Femur (tissue), 1 donor: ENCODE data around the gene SENP6.
"Not testable (repeated sequence)": the region's sequence is repeated elsewhere in the genome, so short reads cannot be mapped to it uniquely, and the experiment has no call there.

ENCODE experiments used
- DNase-seq: peaks from one replicate; pipeline ENCODE4 v3.0.0-alpha.2; 2017

Gene SENP6

DNA sequence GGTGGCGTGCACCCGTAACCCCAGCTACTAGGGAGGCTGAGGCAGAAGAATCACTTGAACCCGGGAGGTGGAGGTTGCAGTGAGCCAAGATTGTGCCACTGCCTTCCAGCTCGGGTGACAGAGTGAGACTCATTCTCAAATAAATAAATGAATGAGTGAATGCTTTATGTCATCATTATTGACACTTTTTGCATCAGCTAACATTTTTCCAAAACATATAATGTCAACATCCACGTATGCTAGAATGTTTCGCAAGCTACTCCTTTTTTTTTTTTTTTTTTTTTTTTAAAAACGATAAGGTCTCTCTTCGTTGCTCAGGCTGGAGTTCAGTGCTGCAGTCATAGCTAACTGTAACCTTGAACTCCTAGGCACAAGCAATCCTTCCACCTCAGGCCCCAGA is 72.2 kb downstream of the SENP6 start:
- DNase-seq = no peak

DNA sequence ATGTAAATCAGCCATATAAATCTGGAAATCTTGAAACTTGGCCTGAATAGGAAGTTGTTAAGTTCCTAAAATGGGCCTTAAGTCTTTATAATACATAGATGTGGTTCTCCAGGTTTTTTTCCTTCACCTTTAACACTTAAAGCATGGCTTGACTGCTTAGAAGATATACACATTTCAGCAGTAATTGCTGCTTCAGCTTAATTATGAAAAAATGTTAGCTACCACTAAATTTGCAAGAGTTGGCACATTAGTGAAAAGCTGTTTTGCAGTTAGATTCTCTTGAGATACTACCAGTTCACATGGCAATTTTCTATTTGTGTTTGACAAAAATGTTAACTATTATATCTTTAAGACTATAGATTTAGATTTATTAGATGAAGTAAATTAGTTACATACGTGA is 74.7 kb downstream of the SENP6 start:
- DNase-seq = no peak

DNA sequence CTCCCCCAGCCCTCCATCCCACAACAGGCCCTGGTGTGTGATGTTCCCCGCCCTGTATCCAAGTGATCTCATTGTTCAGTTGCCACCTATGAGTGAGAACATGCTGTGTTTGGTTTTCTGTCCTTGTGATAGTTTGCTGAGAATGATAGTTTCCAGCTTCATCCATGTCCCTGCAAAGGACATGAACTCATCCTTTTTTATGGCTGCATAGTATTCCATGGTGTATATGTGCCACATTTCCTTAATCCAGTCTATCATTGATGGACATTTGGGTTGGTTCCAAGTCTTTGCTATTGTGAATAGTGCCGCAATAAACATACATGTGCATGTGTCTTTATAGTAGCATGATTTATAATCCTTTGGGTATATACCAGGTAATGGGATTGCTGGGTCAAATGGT is 80.9 kb downstream of the SENP6 start:
- not testable (repeated sequence) for DNase-seq

DNA sequence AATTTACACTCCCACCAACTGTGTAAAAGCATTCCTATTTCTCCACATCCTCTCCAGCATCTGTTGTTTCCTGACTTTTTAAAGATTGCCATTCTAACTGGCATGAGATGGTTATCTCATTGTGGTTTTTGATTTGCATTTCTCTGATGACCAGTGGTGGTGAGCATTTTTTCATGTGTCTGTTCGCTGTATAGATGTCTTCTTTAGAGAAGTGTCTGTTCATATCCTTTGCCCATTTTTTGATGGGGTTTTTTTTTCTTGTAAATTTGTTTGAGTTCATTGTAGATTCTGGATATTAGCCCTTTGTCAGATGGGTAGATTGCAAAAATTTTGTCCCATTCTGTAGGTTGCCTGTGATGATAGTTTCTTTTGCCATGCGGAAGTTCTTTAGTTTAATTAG is 81.3 kb downstream of the SENP6 start:
- DNase-seq = not testable (repeated sequence)

DNA sequence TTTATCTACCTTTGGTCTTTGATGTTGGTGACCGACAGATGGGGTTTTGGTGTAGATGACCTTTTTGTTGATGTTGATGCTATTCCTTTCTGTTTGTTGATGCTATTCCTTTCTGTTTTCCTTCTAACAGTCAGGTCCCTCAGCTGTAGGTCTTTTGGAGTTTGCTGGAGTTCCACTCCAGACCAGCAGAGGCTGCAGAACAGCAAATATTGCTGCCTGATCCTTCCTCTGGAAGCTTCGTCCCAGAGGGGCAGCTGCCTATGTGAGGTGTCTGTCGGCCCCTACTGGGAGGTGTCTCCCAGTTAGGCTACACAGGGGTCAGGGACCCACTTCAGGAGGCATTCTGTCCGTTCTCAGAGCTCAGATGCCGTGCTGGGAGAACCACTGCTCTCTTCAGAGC is 85.9 kb downstream of the SENP6 start:
- not testable (repeated sequence) for DNase-seq

DNA sequence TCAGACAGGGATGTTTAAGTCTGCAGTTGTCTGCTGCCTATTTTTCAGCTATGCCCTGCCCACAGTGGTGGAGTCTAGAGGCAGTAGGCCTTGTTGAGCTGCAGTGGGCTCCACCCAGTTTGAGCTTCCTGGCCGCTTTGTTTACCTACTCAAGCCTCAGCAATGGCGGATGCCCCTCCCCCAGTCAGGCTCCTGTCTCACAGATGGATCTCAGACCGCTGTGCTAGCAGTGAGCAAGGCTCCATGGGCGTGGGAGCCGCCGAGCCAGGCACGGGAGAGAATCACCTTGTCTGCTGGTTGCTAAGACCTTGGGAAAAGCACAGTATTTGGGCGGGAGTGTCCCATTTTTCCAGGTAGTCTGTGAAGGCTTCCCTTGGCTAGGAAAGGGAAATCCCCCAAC is 86.3 kb downstream of the SENP6 start:
- not testable (repeated sequence) for DNase-seq

DNA sequence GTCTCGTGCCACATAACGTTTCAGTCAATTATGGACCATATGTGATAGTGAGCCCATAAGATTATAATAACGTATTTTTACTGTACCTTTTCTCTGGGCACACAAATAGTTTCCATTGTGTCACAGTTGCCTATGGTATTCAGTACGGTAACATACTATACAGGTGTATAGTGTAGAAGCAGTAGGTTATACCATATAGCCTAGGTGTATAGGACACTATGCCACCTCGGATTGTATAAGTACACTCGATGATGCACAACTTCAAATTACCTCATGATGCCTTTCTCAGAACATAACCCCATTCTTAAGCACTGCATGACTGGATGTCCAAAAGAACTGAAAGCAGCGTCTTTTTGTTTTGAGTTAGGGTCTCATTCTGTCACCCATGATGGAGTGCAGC is 87.9 kb downstream of the SENP6 start:
- DNase-seq = no peak

DNA sequence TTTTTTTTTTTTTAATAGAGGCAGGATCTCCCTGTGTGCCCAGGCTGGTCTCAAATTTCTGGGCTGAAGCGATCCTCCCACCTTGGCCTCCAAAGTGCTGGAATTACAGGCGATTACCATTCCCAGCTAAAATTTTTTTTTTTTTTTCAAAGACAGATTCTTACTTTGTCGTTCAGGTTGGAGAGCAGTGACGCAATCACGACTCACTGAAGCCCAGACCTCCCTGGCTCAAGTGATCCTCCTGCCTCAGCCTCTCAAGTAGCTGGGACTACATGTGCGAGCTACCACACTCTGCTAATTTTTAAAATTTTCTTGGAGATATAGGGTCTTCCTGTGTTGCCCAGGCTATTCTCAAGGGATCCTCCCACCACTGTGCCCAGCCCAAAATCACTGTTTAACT is 89.3 kb downstream of the SENP6 start:
- no peak for DNase-seq

DNA sequence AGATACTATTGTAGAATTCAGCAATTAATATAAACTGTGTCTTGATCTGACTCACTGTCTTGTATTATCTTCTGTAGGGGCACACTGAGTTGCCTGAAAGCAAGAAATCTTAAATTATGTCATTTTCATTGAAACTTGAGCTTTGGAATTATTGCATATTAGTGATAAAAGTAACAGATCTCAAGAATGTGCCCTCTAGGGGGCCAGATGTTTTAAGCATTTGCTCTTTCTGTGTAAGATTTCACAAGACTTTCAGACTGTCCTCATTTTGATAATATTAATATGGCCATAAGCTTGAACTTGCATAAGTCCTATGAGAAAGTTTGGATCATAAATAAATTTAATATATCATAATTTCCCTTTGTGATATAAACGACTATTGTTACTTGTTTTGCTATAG is 91.9 kb downstream of the SENP6 start:
- no peak for DNase-seq

DNA sequence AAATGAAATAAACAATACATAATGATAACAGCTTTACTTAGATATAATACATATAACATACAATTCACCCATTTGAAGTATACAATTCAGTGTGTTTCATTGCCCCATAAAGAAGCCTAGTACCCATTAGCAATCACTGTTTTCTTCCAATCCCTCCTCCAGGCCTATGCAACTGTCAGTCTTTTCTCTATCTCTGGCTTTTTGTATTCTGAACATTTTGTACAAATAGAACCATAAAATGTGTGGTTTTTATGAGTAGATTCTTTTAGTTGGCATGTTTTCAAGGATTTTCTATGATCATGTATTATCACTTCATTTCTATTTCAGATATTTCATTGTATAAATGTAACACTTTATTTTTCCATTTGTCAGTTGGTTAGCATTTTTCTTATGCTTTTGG is 92.7 kb downstream of the SENP6 start:
- no peak for DNase-seq

DNA sequence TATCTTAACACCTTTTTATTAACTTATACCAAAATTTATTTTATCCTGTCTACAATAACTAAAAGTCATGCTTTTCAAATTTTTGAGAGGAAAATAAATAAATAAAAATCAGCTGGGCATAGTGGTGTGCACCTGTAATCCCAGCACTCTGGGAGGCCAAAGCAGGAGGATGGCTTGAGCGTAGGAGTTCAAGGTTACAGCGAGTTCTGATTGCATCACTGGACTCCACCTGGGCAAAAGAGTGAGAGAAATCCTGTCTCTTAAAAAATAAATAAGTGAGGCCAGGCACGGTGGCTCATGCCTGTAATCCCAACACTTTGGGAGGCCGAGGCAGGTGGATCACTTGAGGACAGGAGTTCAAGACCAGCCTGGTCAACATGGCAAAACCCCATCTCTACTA is 106.7 kb downstream of the SENP6 start:
- DNase-seq = not testable (repeated sequence)

DNA sequence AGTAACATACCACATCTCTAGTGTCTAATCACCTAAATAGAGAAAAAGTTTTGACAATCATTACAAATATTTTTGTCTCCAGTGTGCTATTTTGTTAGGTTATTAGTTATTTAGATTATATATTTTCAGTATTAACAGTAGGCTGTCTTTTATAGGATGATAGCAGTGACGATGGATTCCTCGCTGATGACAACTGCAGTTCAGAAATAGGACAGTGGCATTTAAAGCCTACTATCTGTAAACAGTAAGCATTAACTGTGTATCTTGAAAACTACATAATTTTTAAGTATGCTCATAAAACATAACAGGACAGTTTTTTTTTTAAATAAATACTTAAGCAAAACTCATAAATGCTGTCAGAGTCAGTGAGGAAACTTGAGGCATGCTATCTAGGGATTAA is 109.5 kb downstream of the SENP6 start:
- no peak for DNase-seq

DNA sequence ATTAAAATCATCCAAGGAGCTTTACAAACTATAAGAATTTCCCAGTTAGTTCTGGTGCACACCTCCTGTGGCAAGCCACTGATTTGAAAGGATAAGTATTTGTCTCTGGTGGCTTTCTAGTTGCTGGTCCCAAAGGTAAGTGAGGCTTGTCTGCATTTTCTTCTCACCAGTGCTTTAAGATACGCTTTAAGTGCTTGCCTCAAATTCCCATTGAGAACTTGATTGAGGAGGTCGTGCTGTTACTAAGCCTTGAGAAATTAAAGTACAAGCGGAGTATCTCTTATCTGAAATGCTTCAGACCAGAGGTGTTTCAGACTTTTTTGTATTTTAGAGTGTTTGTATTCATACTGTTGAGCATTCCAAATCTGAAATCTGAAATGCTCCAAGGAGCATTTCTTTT is 117.5 kb downstream of the SENP6 start:
- DNase-seq = no peak

DNA sequence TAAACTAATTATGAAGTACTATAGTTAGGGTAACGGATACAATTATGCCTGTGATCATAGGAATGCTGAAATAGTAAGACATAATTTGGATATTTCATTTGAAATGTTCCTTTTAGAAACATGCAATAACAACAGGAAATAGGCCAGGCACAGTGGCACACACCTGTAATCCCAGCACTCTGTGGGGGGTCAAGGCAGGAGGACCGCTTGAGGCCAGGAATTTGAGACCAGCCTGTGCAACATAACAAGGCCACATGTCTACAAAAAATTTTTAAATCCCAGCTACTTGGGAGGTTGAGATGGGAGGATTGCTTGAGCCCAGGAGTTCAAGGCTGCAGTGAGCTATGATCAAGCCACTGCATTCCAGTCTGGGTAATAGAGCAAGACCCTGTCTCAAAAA is 121.7 kb downstream of the SENP6 start:
- DNase-seq = no peak

DNA sequence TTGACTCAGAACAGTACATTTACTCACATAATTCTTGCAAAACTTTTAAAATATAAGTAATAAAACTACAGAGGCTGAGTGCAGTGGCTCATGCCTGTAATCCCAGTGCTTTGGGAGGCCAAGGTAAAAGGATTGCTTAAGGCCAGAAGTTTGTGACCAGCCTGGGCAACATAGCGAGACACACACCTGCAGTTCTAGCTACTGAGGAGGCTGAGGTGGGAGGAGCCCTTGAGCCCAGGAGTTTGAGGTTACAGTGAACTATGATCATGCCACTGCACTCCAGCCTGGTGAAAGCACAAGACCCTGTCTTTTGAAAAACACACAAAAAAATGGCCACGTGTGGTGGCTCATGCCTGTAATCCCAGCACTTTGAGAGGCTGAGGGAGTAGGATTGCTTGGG is 125.5 kb downstream of the SENP6 start:
- no peak for DNase-seq

DNA sequence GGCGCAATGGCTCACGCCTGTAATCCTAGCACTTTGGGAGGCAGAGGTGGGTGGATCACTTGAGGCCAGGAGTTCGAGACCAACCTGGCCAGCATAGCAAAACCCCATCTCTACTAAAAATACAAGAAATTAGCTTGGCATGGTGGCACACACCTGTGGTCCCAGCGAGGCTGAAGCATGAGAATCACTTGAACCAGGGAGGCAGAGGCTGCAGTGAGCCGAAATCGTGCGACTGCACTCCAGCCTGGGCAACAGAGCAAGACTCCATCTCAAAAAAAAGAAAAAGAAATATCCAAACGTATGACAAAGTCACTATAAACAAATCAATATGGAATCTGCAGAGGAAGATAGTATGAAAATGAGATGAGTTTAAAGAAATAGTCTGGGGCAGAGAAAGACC is 129.3 kb downstream of the SENP6 start:
- DNase-seq = not testable (repeated sequence)

DNA sequence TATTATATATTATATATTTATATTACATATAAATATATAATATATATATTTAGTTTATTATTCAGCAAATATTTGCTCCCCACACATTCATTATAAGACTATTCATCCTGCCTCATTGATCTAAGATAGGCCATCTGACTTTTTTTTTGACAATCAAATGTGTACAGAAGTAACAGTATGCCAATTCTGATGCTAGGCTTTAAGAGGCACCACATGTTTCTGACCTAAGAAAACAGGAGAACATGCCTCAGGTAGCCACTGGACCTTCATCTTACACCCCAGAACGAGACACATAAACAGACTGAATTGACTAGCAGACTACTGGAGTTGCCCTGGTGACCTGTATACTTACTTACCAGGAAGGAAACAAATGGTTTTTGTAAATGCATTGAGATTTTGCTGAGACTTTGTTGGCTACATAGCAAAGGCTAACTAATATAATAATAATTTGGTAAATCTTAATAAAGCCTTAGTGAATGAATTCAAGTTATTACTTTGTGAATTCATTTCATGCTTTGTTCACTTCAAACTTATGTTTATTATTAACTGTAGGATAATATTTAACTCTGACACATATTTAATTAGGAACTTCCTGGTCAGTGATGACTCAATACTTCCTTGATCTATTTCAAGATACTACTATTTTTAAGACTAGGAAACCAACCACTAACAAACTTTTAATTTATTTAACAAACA is 134.0 kb downstream of the SENP6 start:
- DNase-seq = no peak

DNA sequence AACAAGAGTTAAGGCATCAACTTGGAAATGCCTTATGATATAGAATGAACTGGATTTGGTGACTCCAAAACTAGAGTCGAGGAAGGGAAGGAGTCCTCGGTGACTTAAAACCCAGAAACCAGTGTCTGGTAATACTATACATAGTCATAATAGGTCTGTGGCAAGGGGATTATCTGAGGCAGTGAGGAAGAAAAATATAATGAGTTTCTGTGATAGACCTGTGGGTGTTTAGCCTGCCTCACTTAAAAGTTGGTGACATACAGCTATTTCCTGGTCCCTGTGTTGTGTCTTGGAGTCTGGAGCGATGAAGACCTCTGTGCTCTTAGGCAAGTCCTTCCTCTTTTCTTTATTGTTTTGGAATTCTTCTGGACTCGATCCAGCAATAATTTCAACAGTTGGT is 142.3 kb downstream of the SENP6 start:
- no peak for DNase-seq

DNA sequence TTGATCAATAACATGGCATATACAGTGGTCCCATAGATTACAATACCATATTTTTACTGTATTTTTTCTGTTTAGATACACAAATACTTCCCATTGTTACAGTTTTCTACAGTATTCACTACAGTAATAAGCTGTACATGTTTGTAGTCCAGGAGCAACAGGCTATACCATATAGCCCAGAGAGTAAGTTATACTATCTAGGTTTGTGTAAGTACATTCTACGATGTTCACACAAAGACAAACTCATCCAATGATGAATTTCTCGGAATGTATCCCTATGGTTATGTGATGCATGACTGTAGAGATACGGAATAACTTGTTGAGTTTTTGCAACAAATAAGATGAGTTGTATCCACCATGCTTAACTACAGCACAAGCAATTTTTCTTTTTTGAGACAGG is 143.7 kb downstream of the SENP6 start:
- no peak for DNase-seq

DNA sequence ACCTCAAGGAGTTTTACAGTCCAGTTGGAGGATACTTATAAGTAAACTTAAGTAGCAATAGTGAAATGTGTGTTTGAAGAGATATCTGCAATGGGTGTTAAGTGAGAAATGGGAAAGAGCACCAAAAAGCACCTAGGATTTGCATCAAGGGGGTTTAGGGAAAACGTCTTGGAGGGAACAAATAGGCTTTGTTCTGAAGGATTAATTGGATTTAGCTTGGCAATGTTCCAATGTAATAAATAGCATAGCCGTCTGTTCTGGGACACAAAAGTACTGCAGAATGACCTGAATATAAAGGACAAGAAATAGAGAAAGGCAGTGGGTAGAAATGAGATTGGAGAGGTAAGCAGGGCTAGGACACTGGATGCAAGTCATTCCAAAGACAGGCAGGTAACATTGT is 144.5 kb downstream of the SENP6 start:
- DNase-seq = no peak

DNA sequence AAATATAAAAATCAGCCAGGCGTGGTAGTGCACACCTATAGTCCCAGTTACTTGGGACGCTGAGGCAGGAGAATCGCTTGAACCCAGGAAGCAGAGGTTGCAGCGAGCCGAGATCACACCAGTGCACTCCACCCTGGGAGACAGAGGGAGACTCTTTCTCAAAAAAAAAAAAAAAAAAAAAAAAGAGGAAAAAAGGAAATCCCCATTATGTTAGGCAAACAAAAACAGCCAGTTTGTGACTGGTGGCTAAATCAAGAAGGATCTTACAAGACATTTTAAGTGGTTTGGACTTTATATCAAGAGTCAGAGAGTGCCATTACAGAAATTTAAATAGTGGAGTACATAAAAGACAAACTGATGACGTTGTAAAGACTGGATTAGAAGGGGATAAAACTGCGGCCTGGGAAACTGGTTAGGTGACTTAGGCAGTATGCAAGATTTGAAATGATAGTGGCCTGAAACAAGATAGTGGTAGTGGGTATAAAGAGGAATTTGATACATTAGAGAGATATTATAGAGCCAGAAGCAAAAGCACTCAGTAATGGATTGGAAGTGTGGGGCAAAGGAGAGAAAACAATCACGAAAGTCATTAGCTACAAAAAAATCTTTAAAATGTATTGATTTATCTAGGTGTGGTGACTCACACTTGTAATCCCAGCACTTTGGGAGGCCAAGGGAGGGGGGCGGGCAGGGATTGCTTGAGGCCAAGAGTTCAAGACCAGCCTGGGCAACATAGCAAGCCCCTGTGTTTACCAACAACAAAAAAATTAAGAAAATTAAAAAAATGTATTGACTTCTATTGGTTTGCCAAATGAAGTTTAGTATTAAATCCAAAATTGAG is 145.7 kb downstream of the SENP6 start:
- DNase-seq = no peak

DNA sequence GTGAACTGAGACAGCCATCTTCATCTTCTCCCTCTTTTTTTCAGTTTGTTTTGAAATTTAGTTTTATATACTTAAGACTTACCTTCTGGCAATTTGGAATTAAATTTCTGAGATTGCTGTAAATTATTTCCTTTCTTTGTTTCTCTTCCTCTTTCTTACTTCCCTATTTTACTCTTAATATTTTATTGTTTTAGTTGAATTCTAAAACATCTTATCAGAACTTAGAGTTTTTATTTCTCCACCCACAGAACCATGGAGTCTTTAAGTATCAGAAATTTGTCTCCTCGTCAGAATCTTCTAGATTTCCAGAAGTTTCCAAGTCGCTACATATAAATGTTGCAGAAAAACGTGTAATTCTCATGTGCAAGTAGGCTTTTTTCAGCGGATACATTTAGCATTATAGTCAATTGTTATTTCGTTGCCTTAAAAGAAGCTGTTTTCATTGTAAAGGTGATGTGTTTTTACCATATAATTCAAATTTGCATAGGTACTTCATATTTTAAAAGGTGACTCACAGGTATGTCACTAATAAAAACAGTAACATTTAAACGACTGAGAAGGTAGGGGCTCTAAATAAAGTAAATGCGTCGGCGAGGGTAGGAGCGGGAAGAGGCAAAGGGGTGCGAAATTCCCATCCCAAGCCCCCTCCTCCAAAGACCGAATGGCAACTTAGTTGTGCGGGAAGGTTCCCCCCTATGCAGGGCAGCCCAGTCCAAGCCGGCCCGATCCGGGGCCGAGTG is 146.5 kb downstream of the SENP6 start:
- no peak for DNase-seq

DNA sequence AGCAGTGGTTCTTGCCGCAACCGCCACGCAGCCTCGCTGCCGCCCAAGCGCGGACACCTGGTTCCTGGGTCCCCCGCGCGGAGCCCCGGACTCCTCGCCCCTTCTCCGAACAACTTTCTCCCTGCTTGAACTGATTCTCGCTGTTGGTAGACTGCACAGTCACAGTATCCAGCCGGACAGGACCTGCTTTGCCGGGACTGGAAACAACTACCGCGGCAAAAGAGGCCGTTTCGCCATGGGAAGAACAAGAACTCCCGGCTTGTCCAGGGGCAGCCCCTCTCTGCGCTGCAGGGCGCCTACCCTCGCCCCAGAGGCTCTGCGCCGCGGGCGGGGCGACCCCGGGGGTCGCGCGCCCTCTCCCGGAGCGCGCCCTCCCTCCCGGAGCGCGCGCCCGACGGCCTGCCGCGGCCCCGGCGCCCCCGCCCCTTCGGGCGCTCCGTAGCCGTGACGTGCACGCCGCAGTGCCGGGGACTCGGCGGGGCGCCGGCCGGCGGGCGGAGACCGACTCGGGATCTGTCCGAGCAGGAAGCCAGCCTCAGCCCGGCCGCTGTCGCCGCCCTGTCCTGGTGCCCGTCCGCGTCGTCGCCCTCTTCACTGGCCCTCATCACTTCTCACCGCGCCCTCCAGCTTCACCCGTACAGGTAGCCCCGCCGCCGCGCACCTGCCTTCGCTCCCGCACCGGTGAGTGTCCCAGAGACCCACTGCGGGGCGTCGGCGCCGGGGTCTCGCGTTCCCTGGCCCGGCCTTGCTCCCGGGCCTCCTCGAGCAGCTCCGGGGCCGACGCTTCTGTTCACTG is 147.3 kb downstream of the SENP6 start, which contains the start of gene MYO6:
TSS of gene MYO6 (plus strand) at position 497 of the 796 bp plus-strand sequence. CDS start 68,309 bp downstream, outside the sequence.
- peak; percentile 78 for DNase-seq
